ENCODE data around the gene STIP1.
"Not testable (repeated sequence)": the region's sequence is repeated elsewhere in the genome, so short reads cannot be mapped to it uniquely, and the experiment has no call there.

Gene STIP1

GRCh38 chr11:64161037-64161436 is 24.9 kb upstream of the STIP1 start:
- DNase-seq = no peak

GRCh38 chr11:64162769-64163168 is 23.2 kb upstream of the STIP1 start:
- not testable (repeated sequence) for DNase-seq

GRCh38 chr11:64163951-64164350 is 22.0 kb upstream of the STIP1 start:
- no peak for DNase-seq

- no peak for DNase-seq
Measured at GRCh38 chr11:64164392-64165312, 21.3 kb upstream of the STIP1 start.

- no peak for DNase-seq
Measured at GRCh38 chr11:64165481-64165841, 20.5 kb upstream of the STIP1 start.

GRCh38 chr11:64165842-64166635 is 19.9 kb upstream of the STIP1 start, which contains the start of gene MACROD1:
Gene MACROD1, minus strand, starts transcription at chr11:64166113. Its CDS starts 119 bp downstream, at chr11:64165994.
- peak; percentile 42 for DNase-seq

- no peak for DNase-seq
Measured at GRCh38 chr11:64170419-64170818, 15.6 kb upstream of the STIP1 start.

GRCh38 chr11:64173616-64174355 is 12.2 kb upstream of the STIP1 start:
- DNase-seq = no peak

- DNase-seq = no peak
Measured at GRCh38 chr11:64176751-64177150, 9.2 kb upstream of the STIP1 start.

GRCh38 chr11:64178203-64178602 is 7.8 kb upstream of the STIP1 start:
- DNase-seq = no peak

- DNase-seq = no peak
Measured at GRCh38 chr11:64178951-64179639, 6.9 kb upstream of the STIP1 start.

GRCh38 chr11:64180891-64181290 is 5.1 kb upstream of the STIP1 start:
- no peak for DNase-seq

GRCh38 chr11:64181506-64182411 is 4.2 kb upstream of the STIP1 start:
- DNase-seq = peak; percentile 66

GRCh38 chr11:64183890-64184289 is 2.1 kb upstream of the STIP1 start:
- no peak for DNase-seq

- DNase-seq = peak; percentile 39
Measured at GRCh38 chr11:64185175-64185692, 737 bp upstream of the STIP1 start.

GRCh38 chr11:64186492-64187165 is 658 bp downstream of the STIP1 start:
- no peak for DNase-seq

- DNase-seq = no peak
Measured at GRCh38 chr11:64192434-64192833, 6.5 kb downstream of the STIP1 start.

- no peak for DNase-seq
Measured at GRCh38 chr11:64196626-64197025, 10.7 kb downstream of the STIP1 start.

- DNase-seq = no peak
Measured at GRCh38 chr11:64198511-64198910, 12.5 kb downstream of the STIP1 start.

- DNase-seq = no peak
Measured at GRCh38 chr11:64201543-64201942, 15.6 kb downstream of the STIP1 start.

- DNase-seq = no peak
Measured at GRCh38 chr11:64202992-64203391, 17.0 kb downstream of the STIP1 start.

All from NCI-H1436 (cell line).